ENCODE measurements around the gene CRYGS.
"Not testable (repeated sequence)": the region's sequence is repeated elsewhere in the genome, so short reads cannot be mapped to it uniquely, and the experiment has no call there.

Gene CRYGS

DNA sequence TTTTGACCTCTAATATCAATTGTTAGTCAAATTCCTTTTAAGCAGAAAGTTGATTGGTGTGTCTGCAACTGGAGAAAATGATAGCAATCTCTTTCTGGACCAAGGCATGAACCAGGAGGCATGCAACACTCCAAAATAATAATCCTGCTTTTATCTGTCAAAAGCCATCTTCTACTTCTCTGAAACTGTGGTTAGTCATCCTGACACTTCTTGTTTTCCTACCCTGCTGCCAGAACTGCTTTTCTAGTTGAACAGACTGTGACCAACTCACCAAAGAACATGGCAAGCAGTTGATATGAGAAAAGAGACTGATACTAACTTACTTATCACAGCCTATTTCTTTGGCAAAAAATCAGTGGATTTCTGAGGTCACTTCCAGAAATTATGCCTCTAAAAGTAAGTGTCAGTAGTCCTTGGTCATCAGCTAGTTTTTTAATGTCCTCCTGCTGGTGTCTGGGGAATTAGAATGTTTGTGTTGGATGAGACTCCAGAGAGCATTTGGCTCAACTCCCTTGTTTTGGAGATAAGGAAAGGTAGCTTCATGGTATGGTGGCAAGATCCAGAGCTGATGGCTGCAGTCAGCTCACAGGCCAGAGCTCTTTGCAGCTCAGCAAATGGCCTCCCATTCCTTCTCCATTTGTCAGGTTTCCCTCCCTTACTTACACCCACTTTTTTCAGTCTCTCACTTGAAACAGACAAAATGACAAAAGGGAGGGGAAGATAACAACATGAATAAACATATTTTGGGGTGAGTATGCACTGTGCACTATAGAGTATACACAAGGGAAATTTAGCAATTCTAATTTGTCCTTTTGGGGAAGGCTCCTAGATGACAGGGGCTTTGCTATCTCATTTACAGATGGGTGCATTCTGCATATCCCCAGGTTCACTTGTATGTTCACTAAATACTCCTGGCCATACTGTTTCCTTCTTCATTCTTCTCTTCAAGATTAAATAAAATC is 7.0 kb downstream of the CRYGS start:
- no peak for DNase-seq (ENCODE audit: insufficient read length, low spot score)
- TF ChIP-seq PAX5 (IDR thresholded peaks at IDR 0.05; ENCODE audit: insufficient read depth, low read length, severe bottlenecking) (no peak), SPI1 (IDR thresholded peaks at IDR 0.05; ENCODE audit: low read depth, low read length) (no peak), TAF1 (IDR thresholded peaks at IDR 0.05; ENCODE audit: low read depth, low read length) (no peak), POU2F2 (IDR thresholded peaks at IDR 0.05; ENCODE audit: low read depth, low read length) (no peak), POLR2A (IDR thresholded peaks at IDR 0.05; ENCODE audit: low read depth, low read length) (no peak), POLR2AphosphoS5 (IDR thresholded peaks at IDR 0.05; ENCODE audit: low read depth, low read length) (no peak)
- FAIRE-seq, result no peak

DNA sequence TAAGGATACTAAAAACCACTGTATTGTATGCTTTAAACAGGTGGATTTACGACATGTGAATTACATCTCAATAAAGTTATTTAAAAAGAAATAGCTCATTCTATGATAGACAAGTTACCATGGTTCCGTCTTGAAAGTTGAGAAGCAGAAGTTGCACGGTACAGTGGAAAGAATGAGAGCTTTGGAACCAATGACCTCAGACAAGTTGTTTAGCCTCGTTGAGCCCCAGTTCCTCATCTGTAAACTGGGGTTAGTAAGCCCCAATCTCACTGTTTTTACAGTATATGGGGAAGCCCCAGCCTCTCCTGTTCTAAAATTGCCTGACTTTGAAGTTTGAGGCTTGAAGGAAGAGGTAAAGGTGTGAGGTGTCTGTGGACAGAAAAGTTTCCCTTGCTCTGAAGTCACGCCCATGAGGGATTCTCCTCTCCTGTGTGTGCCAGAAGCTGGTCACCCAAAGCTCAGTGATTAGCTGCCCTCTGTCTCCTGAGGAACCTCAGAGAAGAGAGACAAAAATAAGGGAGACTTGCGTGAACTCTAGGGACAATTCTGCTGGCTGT is 10.0 kb downstream of the CRYGS start:
- TF ChIP-seq SPI1 (IDR thresholded peaks at IDR 0.05; ENCODE audit: low read depth, low read length), result peak; percentile 96
- TF ChIP-seq POU2F2 (IDR thresholded peaks at IDR 0.05; ENCODE audit: low read depth, low read length), result no peak; the same call in 1 of the 2 replicates
- TF ChIP-seq TAF1 (IDR thresholded peaks at IDR 0.05; ENCODE audit: low read depth, low read length), result 0 out of 2 replicates have a peak, but pooled peaks have one; percentile 9
- DNase-seq (ENCODE audit: insufficient read length, low spot score), result no peak
- peak; percentile 87 for FAIRE-seq

DNA sequence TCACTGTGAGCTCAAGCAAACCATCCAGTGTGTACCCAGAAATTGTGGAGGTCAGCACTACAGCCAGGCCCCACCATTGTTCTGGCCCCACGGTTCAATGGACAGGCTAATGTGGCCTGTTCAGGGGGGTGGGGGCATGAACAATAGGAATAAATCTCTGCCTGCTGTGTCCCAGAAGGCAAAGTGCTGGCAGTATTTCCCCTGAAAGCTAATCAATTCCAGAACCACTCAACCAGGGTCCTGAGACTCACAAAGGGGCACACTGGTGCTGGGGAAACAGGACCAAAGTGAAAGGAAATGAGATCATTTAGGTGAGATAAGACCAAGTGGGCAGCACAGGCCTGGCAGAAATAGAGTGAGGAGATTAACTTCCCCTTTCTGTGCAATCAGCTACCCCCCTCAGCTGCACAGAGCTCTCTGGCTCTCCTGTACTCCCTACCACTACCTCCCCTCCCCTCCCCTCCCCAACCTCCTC is 11.5 kb downstream of the CRYGS start:
- no peak for TF ChIP-seq POLR2A (IDR thresholded peaks at IDR 0.05; ENCODE audit: low read depth, low read length)
- no peak for TF ChIP-seq POU2F2 (IDR thresholded peaks at IDR 0.05; ENCODE audit: low read depth, low read length)
- peak; percentile 39; the same call in 1 of the 2 replicates for TF ChIP-seq SPI1 (IDR thresholded peaks at IDR 0.05; ENCODE audit: low read depth, low read length)
- peak; percentile 94 for FAIRE-seq
- no peak for DNase-seq (ENCODE audit: insufficient read length, low spot score)

DNA sequence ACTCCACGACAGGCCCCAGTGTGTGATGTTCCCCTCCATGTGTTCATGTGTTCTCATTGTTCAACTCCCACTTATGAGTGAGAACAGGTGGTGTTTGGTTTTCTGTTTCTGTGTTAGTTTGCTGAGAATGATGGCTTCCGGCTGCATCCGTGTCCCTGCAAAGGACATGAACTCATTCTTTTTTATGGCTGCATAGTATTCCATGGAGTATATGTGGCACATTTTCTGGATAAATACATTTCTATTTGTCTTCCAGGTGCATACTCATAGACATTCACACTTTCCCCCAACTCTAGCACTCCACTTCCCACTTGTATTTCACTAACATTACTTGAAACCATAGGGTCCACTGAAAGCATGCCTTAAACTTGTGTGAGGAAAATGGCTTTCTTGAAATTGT is 12.5 kb downstream of the CRYGS start:
- not testable (repeated sequence) for DNase-seq (ENCODE audit: insufficient read length, low spot score); FAIRE-seq

DNA sequence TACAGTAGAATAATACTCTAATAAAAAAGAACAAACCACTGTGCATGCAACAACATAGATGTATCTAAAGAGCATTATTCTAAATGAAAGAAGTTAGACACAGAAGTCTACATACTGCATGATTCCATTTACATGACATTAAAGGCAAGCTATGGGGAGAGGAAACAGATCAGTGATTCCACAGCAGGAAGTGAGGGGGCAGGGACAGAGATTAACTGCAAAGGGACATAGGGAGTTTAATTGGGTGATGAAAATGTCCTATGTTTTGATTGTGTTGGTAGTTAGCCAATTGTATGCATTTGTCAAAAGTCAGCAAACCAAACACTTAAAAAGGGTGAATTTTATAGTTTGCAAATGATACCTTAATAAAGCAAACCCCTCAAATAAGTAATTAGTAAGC is 13.8 kb downstream of the CRYGS start:
- FAIRE-seq, result no peak
- no peak for DNase-seq (ENCODE audit: insufficient read length, low spot score)

DNA sequence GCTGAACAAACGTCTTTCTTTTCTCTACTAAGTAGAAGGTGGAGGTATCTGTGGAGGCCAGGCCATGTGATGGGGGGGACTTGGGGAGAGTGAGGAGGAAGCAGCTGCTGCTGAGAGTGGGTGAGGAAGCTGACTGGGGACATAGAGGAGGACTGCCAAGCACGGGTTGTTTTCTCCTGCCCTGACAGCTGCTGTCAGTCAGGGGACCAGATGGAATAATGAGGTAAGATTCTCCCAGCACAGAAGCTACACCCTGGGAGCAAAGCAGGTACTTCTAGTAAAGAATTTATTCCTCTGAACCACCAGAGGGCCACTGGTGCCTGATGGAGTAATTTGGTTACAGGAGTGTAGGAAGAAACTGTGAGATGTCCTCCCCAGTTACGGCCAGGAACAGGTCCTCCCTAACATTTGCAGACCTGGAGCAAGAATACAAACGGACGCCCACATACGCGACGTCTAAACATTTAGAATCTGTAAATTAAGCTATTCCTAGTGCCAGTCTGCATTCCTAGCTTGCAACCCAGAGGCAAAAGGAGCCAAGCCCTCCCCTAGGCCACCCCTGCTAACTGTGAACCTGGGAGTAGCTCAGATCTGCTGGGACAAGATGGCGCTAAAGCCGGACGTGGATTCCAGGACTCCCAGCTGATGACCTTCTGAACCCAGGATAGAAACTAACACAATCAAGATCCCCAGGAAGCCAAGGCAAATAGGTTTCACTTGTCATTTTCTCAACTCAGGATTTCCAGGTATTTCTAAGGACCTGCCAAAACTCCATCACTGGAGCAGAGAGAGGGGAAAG is 14.8 kb downstream of the CRYGS start:
- DNase-seq (ENCODE audit: insufficient read length, low spot score) (no peak), FAIRE-seq (peak; percentile 38)
- TF ChIP-seq POU2F2 (IDR thresholded peaks at IDR 0.05; ENCODE audit: low read depth, low read length) (no peak), POLR2A (IDR thresholded peaks at IDR 0.05; ENCODE audit: low read depth, low read length) (no peak), TAF1 (IDR thresholded peaks at IDR 0.05; ENCODE audit: low read depth, low read length) (no peak), SPI1 (IDR thresholded peaks at IDR 0.05; ENCODE audit: low read depth, low read length) (no peak), POLR2AphosphoS5 (IDR thresholded peaks at IDR 0.05; ENCODE audit: low read depth, low read length) (no peak), PAX5 (IDR thresholded peaks at IDR 0.05; ENCODE audit: insufficient read depth, low read length, severe bottlenecking) (no peak)

More for the DNA sequence above, 13.8 kb downstream of the CRYGS start:
- TF ChIP-seq POLR2AphosphoS5 (IDR thresholded peaks at IDR 0.05; ENCODE audit: low read depth, low read length) (no peak), POLR2A (IDR thresholded peaks at IDR 0.05; ENCODE audit: low read depth, low read length) (no peak), POU2F2 (IDR thresholded peaks at IDR 0.05; ENCODE audit: low read depth, low read length) (no peak), SPI1 (IDR thresholded peaks at IDR 0.05; ENCODE audit: low read depth, low read length) (no peak), PAX5 (IDR thresholded peaks at IDR 0.05; ENCODE audit: insufficient read depth, low read length, severe bottlenecking) (no peak)

DNA sequence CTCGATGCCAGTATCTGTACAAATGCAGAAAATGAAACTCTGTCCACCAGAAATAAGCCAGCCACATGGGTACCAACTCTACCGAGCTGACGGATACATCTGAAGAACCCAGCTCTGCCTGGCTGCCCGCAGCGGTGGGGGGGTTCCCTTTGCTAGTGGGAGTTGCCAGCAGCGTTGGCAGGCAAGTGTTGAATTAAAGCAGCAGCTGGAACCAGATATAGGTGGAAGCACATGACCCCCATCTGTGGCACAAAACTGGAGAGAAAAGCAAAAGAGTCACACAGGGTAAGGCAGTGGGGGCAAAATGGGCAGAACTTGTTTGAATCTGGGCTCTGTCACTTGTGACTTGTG is 17.9 kb downstream of the CRYGS start:
- FAIRE-seq (peak; percentile 80), DNase-seq (ENCODE audit: insufficient read length, low spot score) (no peak)
- TF ChIP-seq POLR2A (IDR thresholded peaks at IDR 0.05; ENCODE audit: low read depth, low read length) (no peak), PAX5 (IDR thresholded peaks at IDR 0.05; ENCODE audit: insufficient read depth, low read length, severe bottlenecking) (no peak), SPI1 (IDR thresholded peaks at IDR 0.05; ENCODE audit: low read depth, low read length) (no peak), POU2F2 (IDR thresholded peaks at IDR 0.05; ENCODE audit: low read depth, low read length) (no peak), TAF1 (IDR thresholded peaks at IDR 0.05; ENCODE audit: low read depth, low read length) (no peak), POLR2AphosphoS5 (IDR thresholded peaks at IDR 0.05; ENCODE audit: low read depth, low read length) (no peak)

DNA sequence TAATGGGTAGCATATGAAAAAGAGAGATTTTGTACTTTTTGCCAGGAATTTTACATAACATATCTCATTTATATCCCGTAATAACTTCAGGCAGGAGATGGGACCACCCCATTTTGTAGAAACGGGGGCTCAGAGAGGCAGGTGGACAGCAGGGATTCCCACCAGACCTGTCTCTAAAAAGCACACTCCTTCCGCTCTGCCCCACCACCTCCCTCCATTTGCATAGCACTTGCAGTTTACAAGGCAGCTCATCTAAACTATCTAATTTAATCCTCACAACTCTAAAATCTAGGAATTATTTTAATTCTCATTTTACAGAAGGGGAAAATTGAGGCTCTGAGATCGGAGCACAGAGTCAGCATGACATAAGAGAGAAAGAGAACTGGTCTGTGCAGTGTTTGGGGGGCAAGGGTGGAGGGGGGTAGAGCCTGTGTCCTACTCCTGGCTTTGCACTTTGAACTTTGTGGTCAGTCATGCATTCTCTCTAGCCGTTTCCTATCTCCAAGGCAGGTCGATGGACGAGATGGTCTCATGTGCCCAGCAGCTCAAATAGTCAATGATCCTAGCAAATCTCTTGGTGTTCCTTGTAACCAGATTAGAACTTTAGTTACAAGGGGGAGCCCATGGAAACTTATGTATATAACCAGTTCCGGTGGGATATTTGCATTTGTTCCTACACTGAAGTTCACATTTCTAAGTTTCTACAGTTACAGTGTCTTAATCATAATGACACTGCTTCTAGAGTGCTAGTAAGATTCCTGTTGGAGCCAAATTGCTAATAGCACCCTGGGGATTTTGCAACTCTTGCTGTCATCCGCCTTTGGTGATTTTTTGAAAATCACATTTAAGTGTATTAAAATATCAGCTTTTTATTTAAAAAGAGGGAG is 18.6 kb downstream of the CRYGS start:
- DNase-seq (ENCODE audit: insufficient read length, low spot score) (no peak), FAIRE-seq (peak; percentile 51)
- TF ChIP-seq SPI1 (IDR thresholded peaks at IDR 0.05; ENCODE audit: low read depth, low read length), result no peak
- TF ChIP-seq POU2F2 (IDR thresholded peaks at IDR 0.05; ENCODE audit: low read depth, low read length), result peak; percentile 84; the same call in 1 of the 2 replicates
- no peak for TF ChIP-seq PAX5 (IDR thresholded peaks at IDR 0.05; ENCODE audit: insufficient read depth, low read length, severe bottlenecking)
- TF ChIP-seq POLR2AphosphoS5 (IDR thresholded peaks at IDR 0.05; ENCODE audit: low read depth, low read length), result no peak

DNA sequence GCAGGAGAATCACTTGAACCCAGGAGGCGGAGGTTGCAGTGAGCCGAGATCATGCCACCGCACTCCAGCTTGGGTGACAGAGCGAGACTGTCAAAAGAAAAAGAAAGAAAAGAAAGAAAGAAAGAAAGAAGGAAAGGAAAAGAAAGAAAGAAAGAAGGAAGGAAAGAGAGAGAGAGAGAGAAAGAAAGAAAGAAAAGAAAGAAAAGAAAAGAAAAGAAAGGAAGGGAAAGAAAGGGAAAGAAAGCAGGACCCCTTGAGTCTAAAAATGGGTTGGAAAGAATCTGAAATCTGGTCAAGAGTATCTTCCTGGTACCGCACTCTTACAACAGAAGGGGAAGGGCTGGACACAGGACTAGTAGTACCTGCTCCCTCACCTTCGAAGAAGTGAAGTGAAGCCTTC is 19.6 kb downstream of the CRYGS start:
- TF ChIP-seq TAF1 (IDR thresholded peaks at IDR 0.05; ENCODE audit: low read depth, low read length), result no peak
- no peak for TF ChIP-seq POLR2A (IDR thresholded peaks at IDR 0.05; ENCODE audit: low read depth, low read length)
- no peak for TF ChIP-seq POLR2AphosphoS5 (IDR thresholded peaks at IDR 0.05; ENCODE audit: low read depth, low read length)
- no peak for TF ChIP-seq POU2F2 (IDR thresholded peaks at IDR 0.05; ENCODE audit: low read depth, low read length)
- no peak for TF ChIP-seq PAX5 (IDR thresholded peaks at IDR 0.05; ENCODE audit: insufficient read depth, low read length, severe bottlenecking)
- DNase-seq (ENCODE audit: insufficient read length, low spot score) (no peak), FAIRE-seq (peak; percentile 28)

All from GM12891 (cell line).